ENCODE measurements around the gene TWIST2.

Gene TWIST2

DNA sequence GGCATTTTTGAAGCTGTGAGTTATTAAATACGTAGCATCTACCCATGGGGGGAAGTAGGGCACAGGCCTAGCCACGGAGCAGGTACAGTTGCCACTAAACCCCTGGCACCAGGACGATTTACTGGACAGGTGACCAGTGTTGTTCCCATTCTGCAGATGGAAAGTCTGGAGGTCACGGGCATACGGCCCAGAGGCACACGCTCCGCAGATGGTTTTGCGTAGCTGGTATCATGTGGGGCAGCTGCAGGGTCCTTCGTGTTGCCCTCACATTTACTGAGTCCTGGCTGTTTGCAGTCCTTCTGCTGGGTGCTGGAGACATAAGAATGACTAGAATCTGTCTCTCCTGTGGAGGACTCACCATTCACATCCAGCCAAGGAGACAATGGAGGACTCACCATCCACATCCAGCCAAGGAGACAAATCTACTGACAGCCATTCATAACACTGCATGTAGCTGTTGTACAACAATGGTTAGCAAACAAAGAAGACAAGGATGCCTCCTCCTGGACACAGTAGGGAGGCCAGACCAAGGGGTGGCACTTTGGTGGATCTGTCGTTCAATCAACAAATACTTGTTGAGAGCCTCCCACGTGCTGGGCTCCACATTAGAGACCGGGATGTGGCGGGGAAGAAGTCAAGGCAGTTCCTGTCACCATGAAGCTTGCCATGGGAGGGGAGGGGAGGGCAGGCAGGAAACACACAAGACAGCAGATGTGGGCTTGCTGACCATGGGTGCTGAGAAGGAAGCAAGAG lies 24.9 kb downstream of the TWIST2 start:
- no peak for DNase-seq (ENCODE audit: low spot score)

DNA sequence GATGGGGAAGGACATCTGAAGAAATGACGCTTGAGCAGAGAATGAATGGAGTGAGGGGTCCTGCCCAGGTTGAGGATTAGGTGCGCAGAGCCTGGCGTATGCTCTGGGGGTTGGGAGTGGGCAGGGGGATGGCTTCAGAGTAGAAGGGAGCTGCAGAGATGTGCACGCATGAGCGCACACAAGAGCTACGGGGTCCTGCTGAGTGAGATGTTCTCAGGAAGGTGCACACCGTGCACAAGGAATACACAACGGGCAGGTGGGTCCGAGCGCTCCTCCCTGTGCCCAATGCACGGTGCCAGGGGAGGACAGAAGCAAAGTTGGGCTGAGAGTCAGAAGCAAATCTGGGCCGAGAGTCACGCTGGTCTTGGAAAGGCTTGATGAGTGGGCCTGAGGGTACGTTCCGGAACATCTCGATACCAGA lies 25.5 kb downstream of the TWIST2 start:
- DNase-seq (ENCODE audit: low spot score) = no peak

DNA sequence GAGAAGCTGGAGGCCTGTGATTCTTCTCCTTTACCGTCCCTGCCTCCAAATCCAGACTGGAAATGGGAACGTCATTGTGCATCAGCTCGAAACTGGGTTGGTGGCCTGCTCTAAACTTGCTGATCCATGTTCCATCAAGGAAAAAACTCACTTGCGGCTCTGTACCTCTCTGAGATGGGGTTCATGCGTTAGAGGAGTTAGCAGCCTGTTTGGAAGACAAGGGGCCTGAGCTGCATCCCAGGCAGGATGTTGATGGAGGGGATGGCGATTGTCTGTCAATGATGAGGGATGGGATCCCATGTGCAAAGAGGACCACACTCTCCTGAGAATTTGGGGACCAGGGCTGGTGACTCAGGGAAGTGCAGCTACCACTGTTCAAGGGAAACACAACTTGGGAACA lies 26.0 kb downstream of the TWIST2 start:
- DNase-seq (ENCODE audit: low spot score) = no peak

DNA sequence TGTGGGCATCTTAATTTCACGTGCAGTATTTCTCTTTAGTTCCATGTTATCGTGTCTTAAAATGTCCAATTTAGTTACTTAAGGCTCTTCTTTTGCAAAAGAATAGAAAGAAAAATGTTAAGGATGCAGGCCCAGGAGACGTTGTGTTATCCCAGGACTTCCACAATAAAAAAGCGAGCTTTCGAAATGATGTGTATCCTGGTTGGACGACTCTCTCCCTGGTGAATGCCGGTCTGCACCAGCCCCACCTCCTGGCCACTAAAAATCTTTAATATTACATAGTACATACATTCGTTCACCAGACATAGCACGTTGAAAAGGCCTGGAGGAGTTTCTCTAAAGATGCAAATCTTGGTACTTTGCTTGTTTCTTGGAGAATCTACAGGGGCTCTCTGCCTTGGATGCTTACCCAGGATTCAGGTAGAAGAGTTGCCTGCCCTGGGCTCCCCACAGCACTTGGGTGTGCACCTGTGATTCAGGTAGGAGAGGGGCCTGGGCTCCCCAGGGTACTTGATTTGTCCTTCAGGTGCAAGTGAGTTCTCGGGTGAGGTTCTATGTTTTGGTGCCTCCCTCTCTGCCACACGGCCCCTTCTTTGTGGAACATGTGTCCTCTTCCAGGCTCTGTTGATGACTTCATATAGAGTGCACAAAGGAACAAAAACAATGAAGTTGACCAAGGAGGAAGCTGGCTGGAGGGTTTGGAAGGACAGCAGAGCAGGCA lies 26.6 kb downstream of the TWIST2 start:
- no peak for DNase-seq (ENCODE audit: low spot score)

DNA sequence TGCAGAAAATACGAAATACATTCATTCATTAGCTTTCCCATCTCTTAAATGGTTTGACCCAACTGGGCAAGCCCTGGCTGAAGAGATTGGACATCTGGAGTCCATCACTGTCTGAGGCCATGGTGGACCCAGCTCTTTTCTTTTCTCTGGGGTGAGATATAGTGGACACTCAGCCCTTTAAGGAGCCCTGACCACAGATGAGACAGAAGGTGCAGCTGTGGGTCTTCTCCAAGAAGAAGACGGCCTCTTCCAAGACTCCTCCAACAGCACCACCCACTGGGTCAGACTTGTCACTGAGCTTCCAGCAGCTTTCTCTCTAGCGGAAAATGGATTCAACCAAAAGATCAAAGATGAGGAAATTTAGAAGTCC lies 27.2 kb downstream of the TWIST2 start:
- no peak for DNase-seq (ENCODE audit: low spot score)

DNA sequence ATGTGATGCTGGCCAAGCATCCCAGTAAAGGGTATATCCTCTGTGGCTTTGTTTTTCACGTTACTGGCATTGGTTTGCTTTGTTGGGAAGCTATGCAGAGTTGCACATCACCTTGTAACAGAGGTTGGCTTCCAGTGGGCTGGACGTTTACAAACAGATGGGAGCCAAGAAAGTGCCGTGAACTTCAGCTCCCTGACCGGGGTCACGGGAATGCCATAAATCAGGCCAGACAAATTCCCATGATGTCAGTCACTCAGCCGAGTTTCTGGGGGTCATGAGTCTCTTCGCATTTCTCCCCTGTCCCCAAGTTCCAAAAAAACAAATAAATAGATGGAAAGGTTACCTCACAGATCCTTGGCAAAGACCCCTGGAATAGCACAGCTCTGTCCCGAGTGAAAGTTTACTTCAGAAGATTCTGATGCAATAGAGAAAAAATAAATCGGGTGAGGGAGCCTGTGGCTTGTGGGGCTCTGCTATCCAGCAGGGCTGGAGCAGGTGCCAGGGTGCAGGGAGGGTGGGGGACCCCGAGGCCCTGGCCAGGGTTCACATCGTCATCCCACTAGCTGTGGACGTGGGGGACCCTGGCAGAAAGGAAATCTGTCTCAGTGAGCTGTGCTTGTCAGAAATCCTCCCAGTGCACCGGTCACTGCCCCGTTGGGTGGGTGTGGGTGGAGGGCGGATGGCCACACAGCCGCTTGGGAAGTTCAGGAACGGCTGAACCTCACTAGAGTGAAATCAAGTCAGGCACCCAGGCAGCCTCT lies 27.8 kb downstream of the TWIST2 start:
- no peak for DNase-seq (ENCODE audit: low spot score)

DNA sequence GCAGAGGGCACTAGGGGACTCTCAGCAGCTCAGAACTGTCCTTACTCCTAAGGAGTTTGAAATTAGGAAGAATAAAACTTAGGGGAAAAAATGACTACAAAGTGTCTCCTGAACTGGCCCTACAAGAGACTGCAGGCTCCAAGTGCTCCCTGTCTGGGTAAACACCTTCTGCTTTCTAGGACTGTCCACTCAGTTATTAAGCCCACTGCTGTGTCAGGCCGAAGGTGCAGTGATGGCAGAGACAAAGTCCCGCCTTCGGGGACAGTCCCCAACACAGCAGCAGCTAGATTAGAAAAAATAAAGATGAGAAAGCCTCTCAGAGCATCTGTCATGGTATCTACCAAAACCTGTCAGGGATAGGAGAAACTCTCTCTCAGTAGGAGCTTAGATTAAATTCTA lies 28.3 kb downstream of the TWIST2 start:
- DNase-seq (ENCODE audit: low spot score) = no peak

DNA sequence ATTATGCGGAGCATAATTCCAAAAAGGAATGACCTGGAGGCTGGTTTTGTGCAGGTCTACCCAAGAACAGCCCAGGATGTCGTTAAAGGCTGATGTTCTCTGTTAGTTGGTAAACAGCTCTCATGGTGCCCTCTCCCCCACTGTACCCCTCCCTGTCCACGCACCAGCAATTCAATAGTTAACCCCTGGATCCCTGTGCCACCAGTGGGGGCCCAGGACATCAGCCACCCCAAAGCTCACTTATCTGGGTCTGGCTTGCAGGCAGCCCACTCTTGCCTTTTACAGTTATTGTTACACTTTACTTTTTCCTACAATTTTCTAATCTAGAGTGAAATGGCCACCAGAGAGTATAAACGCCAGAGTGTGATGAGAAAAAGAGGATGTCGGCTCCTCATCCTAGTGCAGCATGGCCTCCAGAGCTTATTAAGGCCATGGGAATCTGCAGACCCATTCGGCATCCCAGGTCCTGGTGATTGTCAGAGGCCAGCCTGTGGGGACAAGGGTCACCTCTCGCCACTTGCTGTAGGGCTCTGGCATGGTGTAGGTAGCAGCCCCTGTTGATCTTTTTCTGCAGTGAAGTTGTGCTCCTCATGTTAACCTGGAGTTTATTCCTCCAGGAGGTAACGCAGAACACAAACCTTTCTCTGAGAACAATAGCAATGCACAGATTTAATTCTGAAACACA lies 30.3 kb downstream of the TWIST2 start:
- DNase-seq (ENCODE audit: low spot score) = no peak

DNA sequence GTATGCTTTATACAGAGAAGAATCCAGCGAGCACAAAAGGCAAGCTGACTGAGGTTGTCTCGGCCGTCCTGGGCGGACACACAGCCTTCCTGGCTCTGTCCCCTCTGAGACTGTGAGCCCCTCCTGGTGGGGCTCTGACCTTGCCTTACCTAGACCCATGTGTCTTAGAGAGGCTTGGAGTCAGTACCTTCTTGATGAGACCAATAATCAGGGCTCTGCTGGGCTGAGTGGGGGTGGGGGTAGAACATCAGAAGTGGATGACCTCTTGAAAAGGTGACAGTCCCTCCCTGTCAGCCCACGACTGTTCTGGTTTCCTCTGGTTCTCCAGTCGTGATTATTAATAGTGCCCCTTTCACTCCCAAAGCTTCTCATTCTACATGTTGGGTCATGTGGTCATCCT lies 31.2 kb downstream of the TWIST2 start:
- DNase-seq (ENCODE audit: low spot score) = no peak

DNA sequence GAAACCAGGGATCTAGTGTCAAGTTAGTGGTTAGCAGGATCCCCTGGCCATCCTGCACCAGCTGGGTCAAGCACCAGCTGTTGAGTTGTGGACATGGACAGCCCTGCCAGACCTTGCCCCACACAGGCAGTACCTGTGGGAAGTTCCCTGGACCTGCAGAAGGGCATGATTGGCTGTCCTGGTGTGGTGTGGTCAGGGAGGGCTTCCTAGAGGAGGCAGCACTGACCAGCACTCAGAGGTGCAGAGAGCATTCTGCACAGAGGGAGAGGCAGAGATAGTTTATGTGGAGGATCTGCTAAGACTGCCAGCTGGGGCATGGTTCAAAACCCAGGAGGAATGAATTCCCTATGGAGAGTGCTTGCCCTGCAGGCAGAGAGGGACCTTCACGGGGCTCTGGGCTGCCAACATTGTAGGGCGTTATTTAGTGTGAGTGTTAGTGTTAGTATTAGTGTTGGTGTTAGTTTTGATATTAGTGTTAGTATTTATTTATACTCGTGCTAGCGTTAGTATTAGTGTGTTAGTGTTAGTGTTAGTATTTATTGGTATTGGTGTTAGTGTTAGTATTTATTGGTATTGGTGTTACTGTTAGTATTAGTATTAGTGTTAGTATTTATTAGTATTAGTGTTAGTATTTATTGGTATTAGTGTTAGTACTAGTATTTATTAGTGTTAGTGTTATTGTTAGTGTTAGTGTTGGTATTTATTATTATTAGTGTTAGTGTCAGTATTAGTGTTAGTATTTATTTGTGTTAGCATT lies 31.9 kb downstream of the TWIST2 start:
- no peak for DNase-seq (ENCODE audit: low spot score)

DNA sequence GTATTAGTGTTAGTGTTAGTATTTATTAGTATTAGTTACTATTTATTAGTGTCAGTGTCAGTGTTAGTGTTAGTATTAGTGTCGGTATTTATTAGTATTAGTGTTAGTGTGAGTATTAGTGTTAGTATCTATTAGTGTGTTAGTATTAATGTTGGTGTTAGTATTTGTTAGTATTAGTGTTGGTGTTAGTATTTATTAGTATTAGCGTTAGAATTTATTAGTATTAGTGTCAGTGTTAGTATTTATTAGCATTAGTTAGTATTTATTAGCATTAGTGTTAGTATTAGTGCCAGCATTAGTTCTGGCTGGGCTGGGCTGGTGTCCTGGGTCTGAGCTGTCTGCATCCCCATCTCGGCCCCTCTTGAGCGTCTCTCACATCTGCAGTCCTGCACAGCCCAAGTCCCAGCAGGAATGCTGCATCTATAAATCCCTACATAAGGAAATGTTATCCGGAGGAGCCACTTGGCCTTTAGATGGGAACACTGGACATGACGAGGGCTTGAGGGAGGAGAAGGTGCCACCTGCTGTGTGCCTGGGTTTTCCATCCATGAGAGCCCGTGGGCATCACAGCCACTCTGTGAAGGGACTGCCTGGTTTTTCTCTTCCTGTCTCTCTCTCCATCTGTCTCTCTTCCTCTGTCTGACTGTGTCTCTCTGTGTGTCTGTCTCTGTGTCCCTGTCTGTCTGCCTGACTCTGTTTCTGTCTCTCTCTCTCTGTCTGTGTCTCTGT lies 33.6 kb downstream of the TWIST2 start:
- DNase-seq (ENCODE audit: low spot score) = no peak

DNA sequence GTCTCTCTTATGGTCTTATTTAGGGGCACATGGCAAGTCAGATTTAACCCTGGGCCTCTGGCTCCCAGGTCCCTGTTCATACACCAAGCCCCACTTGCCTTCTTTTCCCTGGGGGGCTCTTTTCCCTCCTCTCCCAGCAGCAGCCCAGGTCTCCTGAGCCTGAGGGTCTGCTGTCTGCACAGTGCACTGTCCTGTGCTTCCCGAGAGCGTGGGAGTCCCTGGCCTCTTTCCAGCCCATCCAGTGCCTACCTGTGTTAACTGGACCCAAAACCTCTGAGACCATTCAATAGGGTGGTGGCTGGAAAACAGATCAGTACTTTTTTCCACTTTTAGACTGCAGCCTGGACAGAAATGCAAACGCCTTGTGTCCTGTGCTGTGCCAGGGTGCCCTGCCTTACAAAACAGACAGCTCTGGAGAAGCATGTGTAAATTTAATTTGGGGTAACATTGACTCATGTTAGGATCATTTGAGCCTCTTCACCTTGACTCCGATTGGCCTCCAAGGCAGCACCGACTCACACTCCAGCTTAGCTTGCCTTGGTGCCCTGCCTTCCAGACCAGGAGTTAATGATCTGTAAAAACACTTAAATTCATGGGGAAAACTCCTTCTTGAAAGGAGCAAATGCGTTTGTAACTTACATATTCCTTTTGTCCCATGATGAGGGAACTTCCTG lies 34.3 kb downstream of the TWIST2 start:
- DNase-seq (ENCODE audit: low spot score) = no peak

DNA sequence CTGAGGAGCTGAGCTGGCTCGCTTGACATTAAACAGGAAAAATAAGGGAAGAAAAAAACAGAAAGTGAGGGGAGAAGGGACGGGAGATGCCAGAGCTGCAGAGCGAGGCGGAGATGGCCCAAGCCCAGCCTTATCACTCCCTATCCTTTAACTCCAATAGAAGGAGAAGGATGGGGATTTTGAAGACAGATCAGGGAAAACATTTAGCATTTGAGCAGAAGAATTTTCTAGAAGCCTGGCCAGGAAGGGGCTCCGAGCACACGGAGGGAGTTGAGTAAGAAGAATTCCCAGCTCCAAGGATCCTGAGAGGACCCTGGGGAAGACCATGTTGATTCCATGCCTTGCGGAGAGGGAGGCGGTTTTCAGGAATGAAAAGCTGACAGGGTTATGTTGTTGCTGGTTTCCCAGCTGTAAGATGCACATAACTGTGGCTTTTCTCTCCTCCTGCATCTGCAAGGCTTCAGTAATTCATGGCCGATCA lies 35.6 kb downstream of the TWIST2 start:
- DNase-seq (ENCODE audit: low spot score) = no peak

DNA sequence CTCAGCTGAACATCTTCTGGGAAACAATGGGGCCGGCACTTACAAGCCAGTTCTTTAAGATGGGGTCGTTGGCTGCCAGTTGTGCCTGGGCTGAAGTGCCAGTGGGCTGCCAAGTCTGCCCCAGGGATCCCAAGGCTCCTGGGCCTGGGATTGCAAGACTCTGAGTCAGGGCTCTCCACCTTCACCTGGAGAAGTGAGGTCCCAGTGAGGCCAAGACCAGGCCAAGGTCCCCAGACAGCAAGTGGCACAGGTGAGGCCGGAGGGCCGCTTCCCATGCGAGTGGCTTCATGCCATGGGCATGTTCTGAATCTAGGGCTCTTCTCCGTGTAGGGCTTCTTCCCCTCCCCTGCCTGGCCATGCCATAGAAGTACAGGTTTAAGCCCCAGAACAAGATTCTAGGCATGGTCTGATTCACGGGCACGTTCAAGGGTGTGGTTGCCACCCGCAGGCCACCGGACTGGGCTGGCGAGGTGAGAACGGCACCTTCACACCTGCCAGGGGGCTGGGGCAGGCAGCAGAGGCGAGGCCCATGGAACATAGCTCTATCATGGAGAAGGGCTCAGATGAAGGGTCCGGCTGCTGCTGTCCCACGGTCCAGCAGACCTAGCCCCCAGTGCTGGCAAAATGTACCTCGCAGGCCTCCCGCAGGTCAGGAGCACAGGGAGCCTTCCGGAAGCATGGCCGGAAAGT lies 36.4 kb downstream of the TWIST2 start:
- no peak for DNase-seq (ENCODE audit: low spot score)

DNA sequence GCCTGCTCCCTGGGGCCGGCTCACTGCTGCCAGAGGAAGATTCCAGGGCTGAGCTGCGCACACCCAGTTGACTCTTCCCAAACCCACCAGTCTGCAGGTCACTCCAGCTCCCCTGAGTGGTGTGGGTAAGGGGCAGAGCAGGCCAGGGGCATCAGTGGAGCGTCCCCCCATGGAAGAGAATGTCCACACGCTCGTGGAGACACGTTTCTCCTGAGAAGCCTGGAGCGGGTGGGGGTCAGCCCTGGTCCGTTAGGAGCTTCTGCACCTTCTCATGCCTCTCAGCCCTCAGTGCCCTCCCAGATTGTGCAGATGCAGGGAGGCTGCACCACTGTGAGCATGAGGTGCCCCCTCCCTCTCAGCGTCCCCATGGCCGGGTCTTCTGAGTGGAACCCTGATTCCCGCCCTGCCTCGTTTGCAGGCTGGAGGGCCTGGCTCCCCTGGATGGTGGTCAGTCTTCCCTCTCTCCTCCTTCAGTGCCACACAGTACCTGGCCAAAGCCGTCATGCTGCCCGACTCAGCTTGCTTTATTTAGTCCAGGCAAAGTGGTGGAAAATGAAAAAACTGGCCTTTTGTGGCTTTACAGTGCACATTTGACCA lies 37.0 kb downstream of the TWIST2 start:
- DNase-seq (ENCODE audit: low spot score) = no peak

DNA sequence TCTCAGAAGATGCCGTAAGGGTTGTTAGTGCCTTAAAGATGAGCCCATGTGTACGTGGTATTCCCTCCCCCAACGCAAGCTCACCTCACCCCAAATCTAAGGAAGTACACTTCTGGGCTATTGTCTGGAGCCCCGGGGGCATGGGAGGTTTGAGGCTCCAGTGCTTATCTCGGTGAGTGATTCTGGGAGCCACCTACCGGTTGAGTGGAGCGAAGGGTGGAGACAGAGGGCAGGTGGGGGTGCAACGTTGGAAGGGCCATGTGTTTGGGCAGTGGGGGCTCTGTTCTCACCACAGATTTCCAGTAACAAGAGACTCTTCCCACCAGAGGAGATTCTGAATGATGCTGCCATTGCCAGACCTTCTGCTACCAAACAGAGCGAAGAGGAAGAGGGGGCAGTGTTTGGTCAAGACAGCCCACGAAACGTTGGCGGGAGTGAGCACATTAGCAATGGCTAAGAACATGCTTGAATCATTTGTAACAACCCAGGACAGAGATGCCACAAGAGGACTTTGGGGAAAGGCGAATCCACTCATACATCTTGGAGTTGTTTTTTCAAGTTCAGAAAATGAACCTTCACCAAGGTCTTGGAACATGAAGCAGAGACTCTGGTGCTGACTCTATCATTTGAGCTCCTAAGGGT lies 38.7 kb downstream of the TWIST2 start:
- DNase-seq (ENCODE audit: low spot score) = no peak

DNA sequence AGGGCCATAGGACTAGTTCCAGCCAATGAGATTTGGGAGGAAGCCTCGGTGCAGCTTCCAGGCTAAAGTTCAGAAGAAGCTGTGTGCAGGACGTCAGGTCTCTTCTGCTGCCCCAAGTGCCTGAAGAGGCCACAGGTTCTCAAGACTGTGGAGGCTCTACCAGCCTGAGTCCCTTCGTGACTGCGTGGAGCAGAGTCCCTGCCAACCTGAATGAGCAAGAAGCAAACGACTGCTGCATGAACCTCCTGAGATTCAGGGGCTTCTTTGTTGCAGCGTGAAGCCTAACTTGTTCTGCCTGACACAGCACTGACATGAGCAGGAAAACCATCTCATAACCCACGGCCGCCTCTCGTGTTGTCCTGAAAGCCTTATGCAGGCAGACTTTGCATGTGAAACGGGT lies 39.7 kb downstream of the TWIST2 start:
- DNase-seq (ENCODE audit: low spot score) = no peak

DNA sequence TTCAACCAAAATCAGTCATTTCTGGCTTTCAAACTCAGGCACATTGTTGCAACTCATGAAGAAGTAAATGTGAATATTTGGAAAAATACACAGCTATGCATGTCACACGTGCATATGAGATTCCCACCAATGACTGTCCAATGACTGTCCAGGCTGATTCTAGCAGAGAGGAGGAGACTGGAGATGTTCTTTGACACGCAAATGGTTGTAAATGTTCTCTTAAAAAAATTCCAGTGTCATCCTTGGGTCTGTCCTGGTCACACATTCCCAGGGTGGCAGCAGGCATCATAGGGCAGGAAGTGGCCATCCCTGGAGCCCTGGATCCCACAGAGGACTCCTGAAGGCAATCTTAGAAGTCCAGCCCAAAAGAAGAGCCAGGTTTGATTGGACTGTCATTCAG lies 40.9 kb downstream of the TWIST2 start:
- no peak for DNase-seq (ENCODE audit: low spot score)

DNA sequence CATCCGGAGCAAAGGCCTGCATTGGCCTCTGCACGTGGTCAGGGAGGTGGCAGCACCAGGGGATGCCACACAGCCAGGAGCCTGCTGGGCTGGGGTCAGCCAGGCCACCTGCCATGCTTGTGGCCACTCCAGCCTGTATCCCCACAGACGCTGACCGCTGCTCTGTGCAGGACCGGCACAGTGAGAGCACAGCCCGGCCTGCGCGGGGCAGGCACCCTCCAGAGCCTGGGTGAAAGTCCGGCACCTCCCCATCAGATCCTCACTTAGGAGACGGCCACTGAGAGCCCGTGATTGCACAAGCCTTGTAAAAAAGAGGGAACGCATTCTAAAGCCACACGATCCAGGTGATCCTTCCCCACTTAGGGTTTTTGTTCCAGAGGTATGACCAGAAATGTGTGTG lies 42.2 kb downstream of the TWIST2 start:
- DNase-seq (ENCODE audit: low spot score) = no peak

All from LoVo (cell line).